C4-2B (cell line): ENCODE data around the gene ISG20.

ENCODE experiments used
- ZFX ChIP-seq: fragments of 450-650 bp; IDR thresholded peaks from 2 replicates; pipeline ENCODE4 v1.6.1; 2017
- TF ChIP-seq, protein P1 (sequence below): fragments of 450-650 bp; conservative IDR thresholded peaks from 2 replicates; pipeline ENCODE4 v1.5.1; 2017; ENCODE audit warnings: mild to moderate bottlenecking

DNA sequence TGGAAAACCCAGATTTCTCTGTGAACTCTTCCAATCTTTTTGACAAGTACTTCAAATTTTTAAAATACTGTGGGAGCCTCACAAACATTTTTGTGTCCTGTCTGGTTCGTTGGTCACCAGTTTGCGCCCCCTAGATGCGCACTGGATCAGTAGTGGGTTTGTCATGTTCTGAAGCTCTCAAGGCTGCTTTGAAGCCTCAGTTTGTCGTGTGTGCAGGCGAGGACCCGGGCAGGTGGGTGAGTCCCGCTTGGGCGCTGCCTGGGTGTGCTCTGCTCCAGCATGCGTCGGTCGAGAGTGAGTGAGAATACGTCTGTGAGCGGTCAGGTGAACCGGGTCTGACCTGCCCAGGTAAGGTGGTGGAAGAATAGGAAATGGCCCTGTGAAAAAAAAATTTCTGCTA lies 34.9 kb upstream of the ISG20 start:
- TF ChIP-seq, protein P1, sequence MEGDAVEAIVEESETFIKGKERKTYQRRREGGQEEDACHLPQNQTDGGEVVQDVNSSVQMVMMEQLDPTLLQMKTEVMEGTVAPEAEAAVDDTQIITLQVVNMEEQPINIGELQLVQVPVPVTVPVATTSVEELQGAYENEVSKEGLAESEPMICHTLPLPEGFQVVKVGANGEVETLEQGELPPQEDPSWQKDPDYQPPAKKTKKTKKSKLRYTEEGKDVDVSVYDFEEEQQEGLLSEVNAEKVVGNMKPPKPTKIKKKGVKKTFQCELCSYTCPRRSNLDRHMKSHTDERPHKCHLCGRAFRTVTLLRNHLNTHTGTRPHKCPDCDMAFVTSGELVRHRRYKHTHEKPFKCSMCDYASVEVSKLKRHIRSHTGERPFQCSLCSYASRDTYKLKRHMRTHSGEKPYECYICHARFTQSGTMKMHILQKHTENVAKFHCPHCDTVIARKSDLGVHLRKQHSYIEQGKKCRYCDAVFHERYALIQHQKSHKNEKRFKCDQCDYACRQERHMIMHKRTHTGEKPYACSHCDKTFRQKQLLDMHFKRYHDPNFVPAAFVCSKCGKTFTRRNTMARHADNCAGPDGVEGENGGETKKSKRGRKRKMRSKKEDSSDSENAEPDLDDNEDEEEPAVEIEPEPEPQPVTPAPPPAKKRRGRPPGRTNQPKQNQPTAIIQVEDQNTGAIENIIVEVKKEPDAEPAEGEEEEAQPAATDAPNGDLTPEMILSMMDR = no peak
- TF ChIP-seq ZFX = no peak
